ENCODE results near the gene PPID. TPM values are rescaled to one million over a fixed set of nuclear protein-coding genes. Genes with fewer than 3 reads are reported as not detected.
A peak's percentile ranks its signal among the peaks of the same experiment; 100 is the strongest.
"Not testable (repeated sequence)": the region's sequence is repeated elsewhere in the genome, so short reads cannot be mapped to it uniquely, and the experiment has no call there.

Gene PPID
- polyA plus RNA-seq, 6 donors from 2014 or later = 30.5 to 49.0 (median 46.0) TPM

GRCh38 chr4:158671915-158672806 is 51.0 kb downstream of the PPID start, which contains the start of gene ETFDH:
Gene ETFDH (plus strand): TSS chr4:158672296. CDS start chr4:158672457, 161 bp downstream.
- peak; percentile 95 for DNase-seq
- H3K27ac Mint-ChIP-seq = peak within 1 kb of the TSS; percentile 88 to 98 (median 98)
- H3K4me1 Mint-ChIP-seq = peaks cover 10 to 23% (median 14%) of the 10 kb centered on the region in 3 donors
- peak within 1 kb of the TSS; percentile 84 to 99 (median 94) for H3K4me3 Mint-ChIP-seq
- no peaks in the 10 kb centered on the region for H3K27me3 Mint-ChIP-seq
- no peaks in the 10 kb centered on the region for H3K36me3 Mint-ChIP-seq
- peak; percentile 78 to 81 for ATAC-seq (ENCODE audit: low read depth in 2 of 2)
- no peaks in the 10 kb centered on the region for H3K9me3 Mint-ChIP-seq

- Mint-ChIP-seq H3K9me3 (no peaks in the 10 kb centered on the region), H3K27ac (peak within 1 kb of the TSS; percentile 88 to 98 (median 98)), H3K27me3 (no peaks in the 10 kb centered on the region), H3K4me3 (peak within 1 kb of the TSS; percentile 84 to 99 (median 94)), H3K36me3 (no peaks in the 10 kb centered on the region), H3K4me1 (peaks cover 10 to 23% (median 14%) of the 10 kb centered on the region in 3 donors)
- ATAC-seq (ENCODE audit: low read depth in 2 of 2) (no peak), DNase-seq (no peak)
Measured at GRCh38 chr4:158671665-158671914, 51.6 kb downstream of the PPID start, which contains the start of gene C4orf46. Gene C4orf46 (minus strand): TSS chr4:158671887. CDS start chr4:158671801, 86 bp downstream.

- peak overlapping the region; percentile 84 to 99 (median 94) for H3K4me3 Mint-ChIP-seq
- no peaks in the 10 kb centered on the region for H3K27me3 Mint-ChIP-seq
- no peaks in the 10 kb centered on the region for H3K9me3 Mint-ChIP-seq
- H3K4me1 Mint-ChIP-seq = peaks cover 10 to 23% (median 14%) of the 10 kb centered on the region in 3 donors
- H3K27ac Mint-ChIP-seq = peak overlapping the region; percentile 88 to 98 (median 96)
- ATAC-seq (ENCODE audit: low read depth in 2 of 2) (peak; percentile 44 to 50), DNase-seq (peak; percentile 70)
- no peaks in the 10 kb centered on the region for H3K36me3 Mint-ChIP-seq
Measured at GRCh38 chr4:158670975-158671664, 52.1 kb downstream of the PPID start.

GRCh38 chr4:158669310-158669709 is 53.9 kb downstream of the PPID start:
- Mint-ChIP-seq H3K27me3 (no peaks in the 10 kb centered on the region), H3K9me3 (no peaks in the 10 kb centered on the region), H3K27ac (no peak overlapping the region), H3K4me3 (peak overlapping the region in 1 of 8 donors; percentile 74), H3K36me3 (no peaks in the 10 kb centered on the region), H3K4me1 (peaks cover 10 to 23% (median 14%) of the 10 kb centered on the region in 3 donors)
- ATAC-seq (ENCODE audit: low read depth in 2 of 2) = no peak
- no peak for DNase-seq

GRCh38 chr4:158667651-158668198 is 55.5 kb downstream of the PPID start:
- Mint-ChIP-seq H3K4me3 (no peak overlapping the region), H3K4me1 (peaks cover 8 to 20% (median 14%) of the 10 kb centered on the region in 3 donors), H3K27ac (no peak overlapping the region), H3K9me3 (no peaks in the 10 kb centered on the region), H3K36me3 (no peaks in the 10 kb centered on the region), H3K27me3 (no peaks in the 10 kb centered on the region)
- no peak for ATAC-seq (ENCODE audit: low read depth in 2 of 2)
- DNase-seq = peak; percentile 2

GRCh38 chr4:158666892-158667291 is 56.3 kb downstream of the PPID start:
- Mint-ChIP-seq H3K27me3 (no peaks in the 10 kb centered on the region), H3K9me3 (no peaks in the 10 kb centered on the region)
- no peak for ATAC-seq (ENCODE audit: low read depth in 2 of 2)

GRCh38 chr4:158664806-158665205 is 58.4 kb downstream of the PPID start:
- no peaks in the 10 kb centered on the region for H3K9me3 Mint-ChIP-seq
- H3K27me3 Mint-ChIP-seq = peaks cover 0 to 2% (median 2%) of the 10 kb centered on the region in 3 donors
- ATAC-seq (ENCODE audit: low read depth in 2 of 2) = no peak
- H3K4me3 Mint-ChIP-seq = peak overlapping the region in 1 of 8 donors; percentile 12
- no peak overlapping the region for H3K27ac Mint-ChIP-seq
- no peaks in the 10 kb centered on the region for H3K36me3 Mint-ChIP-seq
- no peak for DNase-seq
- H3K4me1 Mint-ChIP-seq = peaks cover 0 to 3% (median 0%) of the 10 kb centered on the region in 3 donors

More at GRCh38 chr4:158666892-158667291, 56.3 kb downstream of the PPID start:
- Mint-ChIP-seq H3K27ac (no peak overlapping the region), H3K4me3 (peak overlapping the region in 1 of 8 donors; percentile 14), H3K4me1 (peaks cover 6 to 13% (median 8%) of the 10 kb centered on the region in 3 donors), H3K36me3 (no peaks in the 10 kb centered on the region)
- DNase-seq = no peak

GRCh38 chr4:158663707-158664625 is 59.2 kb downstream of the PPID start:
- DNase-seq; H3K36me3 Mint-ChIP-seq; H3K27ac Mint-ChIP-seq; ATAC-seq (ENCODE audit: low read depth in 2 of 2); H3K27me3 Mint-ChIP-seq; H3K4me1 Mint-ChIP-seq; H3K9me3 Mint-ChIP-seq; H3K4me3 Mint-ChIP-seq: not testable (repeated sequence)

GRCh38 chr4:158663255-158663654 is 59.9 kb downstream of the PPID start:
- ATAC-seq (ENCODE audit: low read depth in 2 of 2); H3K4me1 Mint-ChIP-seq; H3K9me3 Mint-ChIP-seq; H3K4me3 Mint-ChIP-seq; H3K36me3 Mint-ChIP-seq; DNase-seq: not testable (repeated sequence)
- peak overlapping the region in 1 of 6 donors; percentile 17 for H3K27ac Mint-ChIP-seq
- peaks cover 4 to 16% (median 10%) of the 10 kb centered on the region in 3 donors for H3K27me3 Mint-ChIP-seq

Other genes starting within 250 kb of the PPID start
- gene RXFP1, start 201.5 kb downstream of the PPID start, polyA plus RNA-seq (ENCODE audit: low read depth in 6 of 6) = not detected
- gene C4orf46, start 51.5 kb downstream of the PPID start, polyA plus RNA-seq (ENCODE audit: low read depth in 6 of 6) = 1 to 10 TPM; 4.6 to 7.2 (median 5.6) TPM
- 1 to 10 TPM; 2.1 to 8.0 (median 5.5) TPM for gene ETFDH, start 51.1 kb downstream of the PPID start, polyA plus RNA-seq (ENCODE audit: low read depth in 6 of 6)
- gene FNIP2, start 45.6 kb upstream of the PPID start, polyA plus RNA-seq (ENCODE audit: low read depth in 6 of 6) = not detected

Measured in naive B cell (primary cell).